GOT3 (cell line): ENCODE measurements around the gene EIF4G1.

ENCODE experiments used
- DNase-seq: peaks from one replicate; lab custom pipeline; 2025; ENCODE audit warnings: mixed read lengths; lab: John Stamatoyannopoulos, UW

EIF4G1 gene

GRCh38 chr3:184368586-184369183 lies 54.3 kb downstream of the EIF4G1 start:
- DNase-seq: no peak

- DNase-seq: peak; percentile 51
Observed at GRCh38 chr3:184371570-184372018, 57.2 kb downstream of the EIF4G1 start.

GRCh38 chr3:184372296-184372821 lies 58.0 kb downstream of the EIF4G1 start:
- DNase-seq: no peak

GRCh38 chr3:184372911-184373310 lies 58.5 kb downstream of the EIF4G1 start:
- no peak for DNase-seq

- no peak for DNase-seq
Observed at GRCh38 chr3:184373422-184373821, 59.0 kb downstream of the EIF4G1 start.

- no peak for DNase-seq
Observed at GRCh38 chr3:184375747-184376461, 61.5 kb downstream of the EIF4G1 start.

- no peak for DNase-seq
Observed at GRCh38 chr3:184377374-184377773, 63.0 kb downstream of the EIF4G1 start.

GRCh38 chr3:184377882-184378445 lies 63.6 kb downstream of the EIF4G1 start, which contains the start of gene THPO:
Gene THPO, minus strand, starts transcription at chr3:184378207. Its CDS starts 1,948 bp downstream, at chr3:184376259.
- no peak for DNase-seq

GRCh38 chr3:184378651-184379357 lies 64.4 kb downstream of the EIF4G1 start:
- no peak for DNase-seq

- DNase-seq: no peak
Observed at GRCh38 chr3:184379358-184380184, 65.2 kb downstream of the EIF4G1 start, which contains the start of gene CHRD. Gene CHRD, plus strand, starts transcription at chr3:184380054. Its CDS starts 265 bp downstream, at chr3:184380319.

GRCh38 chr3:184380185-184380626 lies 65.8 kb downstream of the EIF4G1 start:
- no peak for DNase-seq

GRCh38 chr3:184380627-184381260 lies 66.3 kb downstream of the EIF4G1 start:
- DNase-seq: no peak

- no peak for DNase-seq
Observed at GRCh38 chr3:184381261-184382224, 67.1 kb downstream of the EIF4G1 start.

- DNase-seq: no peak
Observed at GRCh38 chr3:184382326-184383032, 68.1 kb downstream of the EIF4G1 start.

GRCh38 chr3:184383033-184383740 lies 68.8 kb downstream of the EIF4G1 start:
- no peak for DNase-seq

GRCh38 chr3:184384342-184384741 lies 69.9 kb downstream of the EIF4G1 start:
- DNase-seq: no peak
